Measurements from ENCODE around the gene PTPRC.

- no peak for TF ChIP-seq ELF4 (IDR thresholded peaks at IDR 0.05)
- TF ChIP-seq TARDBP (IDR thresholded peaks at IDR 0.05), result no peak
- no peak for TF ChIP-seq SP1 (IDR thresholded peaks at IDR 0.05)
- no peak for TF ChIP-seq ZNF384 (IDR thresholded peaks at IDR 0.05)
- no peak for TF ChIP-seq FOXA1 (IDR thresholded peaks at IDR 0.05)
- no peak for TF ChIP-seq HDGF (IDR thresholded peaks at IDR 0.05; ENCODE audit: borderline replicate concordance)
Observed at GRCh38 chr1:198729195-198729863, 90.5 kb downstream of the PTPRC start.

Measured in HEK293T (cell line).